Loucy (cell line): ENCODE results near the gene ALDOB.

Source experiments
- H2AFZ ChIP-seq: fragments of 200-600 bp; sonication (generic); 2 replicates; pipeline ENCODE4 v1.6.0; 2016; ENCODE audit warnings: antibody characterized with exemption, mild to moderate bottlenecking, low read length, moderate library complexity
- H3F3A ChIP-seq: fragments of 200-600 bp; 2 replicates; pipeline ENCODE4 v1.6.0; 2016; ENCODE audit warnings: antibody characterized with exemption, low read depth, mild to moderate bottlenecking
- H3K27me3 ChIP-seq: fragments of 200-600 bp; sonication (generic); 2 replicates; pipeline ENCODE4 v1.6.1; 2014; ENCODE audit warnings: low read length, mild to moderate bottlenecking; ENCODE audit not compliant: insufficient read depth, poor library complexity, severe bottlenecking
- H3K36me3 ChIP-seq: fragments of 200-600 bp; sonication (generic); 2 replicates; pipeline ENCODE4 v1.6.1; 2016; ENCODE audit warnings: low read length; ENCODE audit not compliant: insufficient read depth
- H3K4me1 ChIP-seq: fragments of 200-600 bp; sonication (generic); 2 replicates; pipeline ENCODE4 v1.5.1; 2014; ENCODE audit warnings: low read length, mild to moderate bottlenecking; ENCODE audit not compliant: insufficient read depth, poor library complexity, severe bottlenecking
- H3K4me2 ChIP-seq: fragments of 200-600 bp; sonication (generic); 2 replicates; pipeline ENCODE4 v1.6.0; 2014; ENCODE audit warnings: antibody characterized with exemption, low read length, low read depth, mild to moderate bottlenecking; ENCODE audit not compliant: poor library complexity, severe bottlenecking
- H3K4me3 ChIP-seq: fragments of 200-600 bp; sonication (generic); 2 replicates; pipeline ENCODE4 v1.5.1; 2014; ENCODE audit warnings: low read length, mild to moderate bottlenecking, mixed read lengths; ENCODE audit not compliant: poor library complexity, severe bottlenecking
- H3K79me2 ChIP-seq: fragments of 200-600 bp; sonication (generic); 2 replicates; pipeline ENCODE4 v1.6.1; 2014; ENCODE audit warnings: low read length; ENCODE audit not compliant: insufficient read depth
- H3K9ac ChIP-seq: fragments of 200-600 bp; sonication (generic); 2 replicates; pipeline ENCODE4 v1.6.0; 2014; ENCODE audit warnings: mild to moderate bottlenecking, low read depth, low read length, moderate library complexity; ENCODE audit not compliant: poor library complexity, severe bottlenecking
- H3K9me2 ChIP-seq: fragments of 200-600 bp; sonication (generic); replicated peaks from 2 replicates; pipeline ENCODE4 v1.6.1; 2016; ENCODE audit warnings: low read depth, low read length, mixed read lengths
- H3K9me3 ChIP-seq: fragments of 200-600 bp; sonication (generic); 2 replicates; pipeline ENCODE4 v1.6.1; 2014; ENCODE audit warnings: mild to moderate bottlenecking, antibody characterized with exemption, low read length, low read depth; ENCODE audit not compliant: insufficient read depth
- H4K20me1 ChIP-seq: fragments of 200-600 bp; sonication (generic); 2 replicates; pipeline ENCODE4 v1.6.0; 2014; ENCODE audit warnings: antibody characterized with exemption, low read length, mild to moderate bottlenecking; ENCODE audit not compliant: insufficient read depth, poor library complexity, severe bottlenecking
- CTCF ChIP-seq: fragments of 200-600 bp; sonication (generic); conservative IDR thresholded peaks from 2 replicates; pipeline ENCODE4 v1.5.1; 2014; ENCODE audit warnings: mild to moderate bottlenecking, antibody characterized with exemption, low read length
- EZH2phosphoT487 ChIP-seq: fragments of 200-600 bp; IDR thresholded peaks from 2 replicates; pipeline ENCODE4 v1.6.1; 2018; ENCODE audit warnings: antibody characterized with exemption, mild to moderate bottlenecking, moderate library complexity, borderline replicate concordance

ALDOB gene

GRCh38 chr9:101472891-101473290 is 37.3 kb upstream of the ALDOB start:
- H3K36me3 ChIP-seq: no peaks in the 10 kb centered on the region
- no peak overlapping the region for H3K9ac ChIP-seq
- no peak overlapping the region for H3K4me2 ChIP-seq
- no peaks in the 10 kb centered on the region for H4K20me1 ChIP-seq
- H3K9me3 ChIP-seq: no peaks in the 10 kb centered on the region
- H2AFZ ChIP-seq: no peak overlapping the region
- no peaks in the 10 kb centered on the region for H3K79me2 ChIP-seq
- H3F3A ChIP-seq: no peaks in the 10 kb centered on the region
- H3K9me2 ChIP-seq: no peaks in the 10 kb centered on the region
- no peak for TF ChIP-seq CTCF
- no peaks in the 10 kb centered on the region for H3K4me1 ChIP-seq
- H3K27me3 ChIP-seq: peaks cover 7% of the 10 kb centered on the region
- H3K4me3 ChIP-seq: no peak overlapping the region

GRCh38 chr9:101470929-101471328 is 35.4 kb upstream of the ALDOB start:
- no peaks in the 10 kb centered on the region for H3F3A ChIP-seq
- no peaks in the 10 kb centered on the region for H3K4me1 ChIP-seq
- H3K9me2 ChIP-seq: no peaks in the 10 kb centered on the region
- no peaks in the 10 kb centered on the region for H4K20me1 ChIP-seq
- H3K9ac ChIP-seq: no peak overlapping the region
- no peak overlapping the region for H2AFZ ChIP-seq
- H3K27me3 ChIP-seq: peaks cover 7% of the 10 kb centered on the region
- H3K79me2 ChIP-seq: no peaks in the 10 kb centered on the region
- TF ChIP-seq CTCF (no peak), EZH2phosphoT487 (no peak)
- no peak overlapping the region for H3K4me3 ChIP-seq
- H3K4me2 ChIP-seq: no peak overlapping the region
- H3K9me3 ChIP-seq: no peaks in the 10 kb centered on the region
- no peaks in the 10 kb centered on the region for H3K36me3 ChIP-seq

- no peaks in the 10 kb centered on the region for H3K36me3 ChIP-seq
- H2AFZ ChIP-seq: no peak overlapping the region
- no peaks in the 10 kb centered on the region for H3K9me2 ChIP-seq
- no peaks in the 10 kb centered on the region for H3K79me2 ChIP-seq
- no peaks in the 10 kb centered on the region for H3K9me3 ChIP-seq
- peaks cover 7% of the 10 kb centered on the region for H3K27me3 ChIP-seq
- no peaks in the 10 kb centered on the region for H4K20me1 ChIP-seq
- H3F3A ChIP-seq: no peaks in the 10 kb centered on the region
- TF ChIP-seq EZH2phosphoT487 (no peak), CTCF (no peak)
- no peaks in the 10 kb centered on the region for H3K4me1 ChIP-seq
- no peak overlapping the region for H3K9ac ChIP-seq
- H3K4me3 ChIP-seq: no peak overlapping the region
- H3K4me2 ChIP-seq: no peak overlapping the region
Measured at GRCh38 chr9:101470021-101470420, 34.4 kb upstream of the ALDOB start.
